Muscle layer of colon (tissue), 2 donors: Measurements from ENCODE around the gene GK.

Experiments used
- H3K27ac ChIP-seq: one replicate; pipeline ENCODE4 v1.7.0; 2013; ENCODE audit warnings: low read depth, mild to moderate bottlenecking, low read length, moderate library complexity
- H3K27me3 ChIP-seq, 2 donors: one replicate each; pipeline ENCODE4 v1.7.0; 2013; ENCODE audit warnings: low read length in 2 of 2, mild to moderate bottlenecking in 2 of 2; ENCODE audit not compliant: insufficient read depth in 2 of 2, control insufficient read depth in 1 of 2
- H3K36me3 ChIP-seq: one replicate; pipeline ENCODE4 v1.7.0; 2013; ENCODE audit warnings: mild to moderate bottlenecking, low read length; ENCODE audit not compliant: insufficient read depth
- H3K4me1 ChIP-seq: one replicate; pipeline ENCODE4 v1.7.0; 2013; ENCODE audit warnings: mild to moderate bottlenecking, low read length; ENCODE audit not compliant: insufficient read depth
- H3K4me3 ChIP-seq, 2 donors: one replicate each; pipeline ENCODE4 v1.7.0; 2013; ENCODE audit warnings: low read length in 2 of 2, low read depth in 1 of 2, mild to moderate bottlenecking in 1 of 2, moderate library complexity in 1 of 2
- H3K9ac ChIP-seq: one replicate; pipeline ENCODE4 v1.7.0; 2013; ENCODE audit warnings: low read length
- H3K9me3 ChIP-seq: one replicate; pipeline ENCODE4 v1.7.0; 2013; ENCODE audit warnings: mild to moderate bottlenecking, low read length
- donor health status: abdominal sarcoma.
- donor health status: Adenocarcinoma of cecum.

The GK gene

DNA sequence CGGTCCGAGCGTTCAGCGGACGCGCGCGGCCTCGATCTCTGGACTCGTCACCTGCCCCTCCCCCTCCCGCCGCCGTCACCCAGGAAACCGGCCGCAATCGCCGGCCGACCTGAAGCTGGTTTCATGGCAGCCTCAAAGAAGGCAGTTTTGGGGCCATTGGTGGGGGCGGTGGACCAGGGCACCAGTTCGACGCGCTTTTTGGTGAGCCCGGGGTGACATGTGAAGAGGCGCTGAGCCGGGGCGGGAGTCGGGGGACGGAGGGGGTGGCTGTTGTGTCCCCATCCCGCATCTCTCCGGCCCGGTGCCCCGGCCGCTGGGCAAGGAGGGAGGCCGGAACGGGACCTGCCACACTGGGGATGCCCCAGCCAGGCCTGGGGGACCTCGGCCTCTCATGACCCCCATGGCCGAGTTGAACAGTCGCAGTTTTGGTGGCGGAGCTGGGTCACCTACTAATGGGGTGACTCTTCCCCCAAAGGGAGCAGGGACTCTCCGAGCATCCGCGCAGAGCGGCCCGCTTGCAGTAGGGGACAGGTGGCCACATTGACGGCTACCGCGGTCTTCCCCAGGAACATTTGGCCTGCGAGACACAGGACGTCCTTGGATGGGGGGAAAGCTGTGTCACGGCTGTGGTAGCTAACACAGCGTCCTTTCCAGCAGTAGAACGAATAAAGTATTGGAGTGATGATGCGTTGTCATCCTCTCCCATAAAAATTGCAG is at the start of gene GK:
Gene GK, plus strand, starts transcription at position 9 of the 717 bp plus-strand sequence. Its CDS starts 115 bp downstream, at position 124.
- H3K27me3 ChIP-seq = no peaks in the 10 kb centered on the region
- peak within 1 kb of the TSS; percentile 54 to 72 for H3K4me3 ChIP-seq
- H3K9ac ChIP-seq = peak within 1 kb of the TSS; percentile 33
- H3K4me1 ChIP-seq = no peaks in the 10 kb centered on the region
- no peaks in the 10 kb centered on the region for H3K9me3 ChIP-seq
- H3K27ac ChIP-seq = peak within 1 kb of the TSS; percentile 63
- H3K36me3 ChIP-seq = no peaks in the 10 kb centered on the region

DNA sequence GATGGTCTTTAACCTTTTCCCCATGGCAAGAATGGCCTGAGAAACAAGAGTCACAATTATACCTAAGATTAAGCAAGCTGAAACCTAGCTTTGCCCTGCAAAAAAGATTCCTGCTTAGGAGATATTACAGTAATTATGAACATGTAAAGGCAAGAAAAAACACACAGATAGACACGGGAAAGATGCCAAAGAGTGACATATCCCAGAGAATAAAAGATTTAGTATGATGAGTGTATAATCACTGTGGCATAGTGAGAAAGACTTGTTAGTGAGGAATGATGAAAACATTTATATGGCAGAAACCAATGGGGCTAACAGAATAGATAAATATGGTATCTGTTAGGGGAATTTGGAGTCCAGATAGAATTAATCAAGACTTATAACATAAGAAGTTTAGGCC is 46.1 kb upstream of the GK start:
- Histone ChIP-seq H3K27me3 (no peaks in the 10 kb centered on the region), H3K27ac (no peak overlapping the region), H3K9ac (no peak overlapping the region), H3K4me3 (no peak overlapping the region), H3K4me1 (no peaks in the 10 kb centered on the region), H3K36me3 (no peaks in the 10 kb centered on the region), H3K9me3 (no peaks in the 10 kb centered on the region)

DNA sequence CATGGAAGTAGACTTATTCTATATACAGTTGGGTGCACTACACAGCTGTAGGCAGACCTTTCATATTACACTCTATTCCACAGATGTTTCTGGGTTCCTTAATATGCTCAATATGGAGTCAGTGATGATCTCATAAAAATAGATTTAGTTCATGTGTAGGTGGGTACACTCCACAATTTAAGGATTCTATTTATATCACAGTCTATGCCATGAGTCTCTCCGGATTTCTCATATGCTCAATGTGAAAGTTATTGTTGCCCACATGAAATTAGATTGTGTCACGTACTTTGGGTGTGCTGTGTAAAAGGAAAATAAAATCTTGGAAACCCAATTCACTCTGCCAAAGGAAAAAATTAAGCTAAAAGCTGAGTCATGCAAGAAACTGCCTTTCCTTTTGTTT is 43.2 kb upstream of the GK start:
- H3K27ac ChIP-seq = no peak overlapping the region
- H3K4me3 ChIP-seq = no peak overlapping the region

DNA sequence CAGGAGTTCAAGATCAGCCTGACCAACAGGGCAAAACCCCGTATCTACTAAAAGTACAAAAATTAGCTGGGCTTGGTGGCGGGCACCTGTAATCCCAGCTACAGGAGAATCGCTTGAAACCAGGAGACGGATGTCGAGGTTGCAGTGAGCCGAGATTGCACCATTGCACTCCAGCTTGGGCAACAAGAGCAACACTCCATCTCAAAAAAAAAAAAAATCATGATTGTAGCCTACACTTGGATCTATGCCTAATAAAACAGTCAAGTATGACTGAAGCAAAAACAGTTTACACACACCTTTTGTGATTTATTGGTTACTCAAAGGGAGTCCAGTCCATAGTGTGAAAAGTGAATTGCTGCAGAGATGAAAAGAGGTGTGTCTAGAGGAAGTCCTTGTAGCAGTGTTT is 41.0 kb upstream of the GK start:
- no peaks in the 10 kb centered on the region for H3K27me3 ChIP-seq
- no peak overlapping the region for H3K27ac ChIP-seq
- no peaks in the 10 kb centered on the region for H3K9me3 ChIP-seq
- H3K36me3 ChIP-seq = no peaks in the 10 kb centered on the region
- H3K4me3 ChIP-seq = no peak overlapping the region
- H3K9ac ChIP-seq = no peak overlapping the region
- no peaks in the 10 kb centered on the region for H3K4me1 ChIP-seq

More for the DNA sequence above, 43.2 kb upstream of the GK start:
- Histone ChIP-seq H3K9ac (no peak overlapping the region), H3K4me1 (no peaks in the 10 kb centered on the region), H3K9me3 (no peaks in the 10 kb centered on the region), H3K27me3 (no peaks in the 10 kb centered on the region), H3K36me3 (no peaks in the 10 kb centered on the region)

DNA sequence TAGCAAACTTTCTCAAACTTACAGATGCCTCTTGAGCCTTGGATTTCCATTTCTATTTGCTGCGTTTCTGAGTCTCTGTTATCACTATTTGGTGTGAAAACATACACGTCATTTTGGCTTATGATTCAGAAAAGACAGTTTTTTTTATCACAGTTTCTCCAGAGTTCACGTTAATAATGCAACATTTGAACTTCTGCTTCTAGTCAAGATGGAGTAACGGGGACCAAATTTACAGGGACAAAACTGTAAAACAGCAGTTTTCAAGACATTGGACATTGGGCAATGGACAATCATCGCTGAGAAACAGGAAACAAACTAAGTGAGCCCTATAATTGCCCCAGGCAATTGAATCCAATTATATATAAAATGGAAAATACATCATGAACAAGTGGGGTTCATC is 39.5 kb upstream of the GK start:
- H3K4me1 ChIP-seq = no peaks in the 10 kb centered on the region
- H3K4me3 ChIP-seq = no peak overlapping the region
- no peak overlapping the region for H3K27ac ChIP-seq
- no peaks in the 10 kb centered on the region for H3K27me3 ChIP-seq
- H3K9me3 ChIP-seq = no peaks in the 10 kb centered on the region
- H3K9ac ChIP-seq = no peak overlapping the region
- no peaks in the 10 kb centered on the region for H3K36me3 ChIP-seq

DNA sequence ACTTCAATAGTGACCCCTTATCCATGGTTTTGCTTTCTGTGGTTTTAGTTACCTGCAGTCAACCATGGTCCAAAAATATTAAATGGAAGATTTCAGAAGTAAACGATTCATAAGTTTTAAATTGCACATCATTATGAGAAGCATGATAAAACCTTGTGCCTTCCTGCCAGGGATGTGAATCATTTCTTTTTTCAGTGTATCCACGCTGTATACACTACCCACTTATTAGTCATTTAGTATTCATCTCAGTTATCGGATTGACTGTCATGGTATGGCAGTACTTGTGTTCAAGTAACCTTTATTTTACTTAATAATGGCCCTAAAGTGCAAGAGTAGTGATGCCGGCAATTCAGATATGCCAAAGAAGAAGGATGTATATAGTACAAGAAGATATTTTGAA is 38.0 kb upstream of the GK start:
- no peaks in the 10 kb centered on the region for H3K36me3 ChIP-seq
- H3K27ac ChIP-seq = no peak overlapping the region

DNA sequence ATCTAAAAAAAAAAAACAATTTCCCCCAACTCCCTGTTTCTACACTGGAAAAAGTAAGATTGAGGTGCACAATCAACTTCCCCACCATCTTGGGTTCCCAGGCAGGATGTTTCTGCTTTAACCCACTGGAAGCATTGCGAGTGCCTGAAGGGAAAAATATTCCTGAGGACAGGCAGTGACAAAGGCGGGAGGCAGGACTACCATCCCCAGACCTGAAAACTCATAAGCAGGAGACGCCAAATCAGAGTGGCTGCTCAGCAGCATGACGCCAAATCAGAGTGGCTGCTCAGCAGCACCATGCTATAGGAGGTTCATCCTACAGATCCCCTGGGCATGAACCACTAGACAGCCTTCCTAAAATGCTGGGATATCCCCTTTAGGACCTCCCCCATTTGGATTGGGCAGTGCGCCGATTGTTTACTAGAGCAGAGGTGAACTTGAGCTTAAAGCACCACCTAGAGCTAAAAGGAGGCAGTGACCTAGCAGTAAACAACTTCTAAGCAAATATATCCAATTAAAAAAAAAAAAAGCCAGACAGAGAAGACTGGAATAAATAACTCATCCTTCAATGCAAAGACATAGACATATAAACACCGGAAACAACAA is 35.0 kb upstream of the GK start:
- Histone ChIP-seq H3K27me3 (no peaks in the 10 kb centered on the region), H3K27ac (no peak overlapping the region), H3K9me3 (peaks cover 8% of the 10 kb centered on the region), H3K9ac (no peak overlapping the region), H3K4me3 (no peak overlapping the region), H3K36me3 (no peaks in the 10 kb centered on the region), H3K4me1 (no peaks in the 10 kb centered on the region)

More for the DNA sequence above, 38.0 kb upstream of the GK start:
- H3K27me3 ChIP-seq = no peaks in the 10 kb centered on the region
- no peaks in the 10 kb centered on the region for H3K9me3 ChIP-seq
- H3K4me1 ChIP-seq = no peaks in the 10 kb centered on the region
- H3K9ac ChIP-seq = no peak overlapping the region
- H3K4me3 ChIP-seq = no peak overlapping the region

DNA sequence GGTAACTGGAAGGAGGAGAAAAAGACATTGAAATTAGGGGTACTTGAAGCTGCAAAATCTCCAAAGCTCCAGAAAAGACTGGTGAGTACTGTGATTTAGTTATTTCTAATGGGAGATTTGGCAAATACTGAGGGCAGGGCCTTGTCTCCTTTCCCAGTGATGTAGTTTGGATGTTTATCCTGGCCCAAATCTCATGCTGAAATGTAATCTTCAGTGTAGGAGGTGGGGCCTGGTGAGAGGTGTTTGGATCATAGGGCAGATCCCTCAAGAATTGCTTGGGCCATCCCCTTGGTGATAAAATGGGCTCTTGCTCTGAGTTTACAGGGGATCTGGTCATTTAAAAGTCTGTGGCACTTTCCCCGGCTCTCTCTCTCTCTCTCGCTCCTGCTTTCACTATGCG is 33.1 kb upstream of the GK start:
- Histone ChIP-seq H3K9me3 (peaks cover 8% of the 10 kb centered on the region), H3K4me3 (no peak overlapping the region), H3K4me1 (no peaks in the 10 kb centered on the region), H3K36me3 (no peaks in the 10 kb centered on the region), H3K27ac (no peak overlapping the region), H3K27me3 (no peaks in the 10 kb centered on the region), H3K9ac (no peak overlapping the region)

DNA sequence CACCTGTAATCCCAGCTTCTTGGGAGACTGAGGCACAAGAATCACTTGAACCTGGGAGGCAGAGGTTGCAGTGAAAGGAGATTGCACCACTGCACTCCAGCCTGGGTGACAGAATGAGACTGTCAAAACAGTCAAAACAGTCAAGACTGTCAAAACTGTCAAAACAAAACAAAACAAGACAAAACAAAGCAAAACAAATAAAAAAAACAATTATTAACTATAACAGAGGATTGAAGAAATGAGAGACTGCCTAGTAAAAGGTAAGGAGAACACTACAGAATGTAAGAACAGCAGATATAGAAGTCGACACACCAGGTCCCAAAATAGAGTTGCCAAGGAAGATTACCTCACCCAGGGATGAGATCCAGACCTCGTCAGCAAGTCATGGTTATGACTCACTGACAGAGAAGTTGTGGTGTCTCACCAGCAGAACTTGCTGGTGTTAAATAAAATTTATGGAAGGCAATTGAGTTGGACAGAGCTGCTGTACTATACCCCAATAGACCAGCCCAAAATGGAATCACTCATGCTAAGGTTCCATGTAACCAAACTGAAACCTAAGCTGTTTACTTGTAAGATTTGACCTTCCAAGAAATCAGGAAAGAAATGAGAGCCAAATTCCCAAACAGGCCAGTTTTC is 32.1 kb upstream of the GK start:
- no peaks in the 10 kb centered on the region for H3K4me1 ChIP-seq
- H3K4me3 ChIP-seq = no peak overlapping the region
- H3K36me3 ChIP-seq = no peaks in the 10 kb centered on the region
- H3K27me3 ChIP-seq = no peaks in the 10 kb centered on the region
- H3K27ac ChIP-seq = no peak overlapping the region
- H3K9me3 ChIP-seq = peaks cover 8% of the 10 kb centered on the region
- no peak overlapping the region for H3K9ac ChIP-seq

DNA sequence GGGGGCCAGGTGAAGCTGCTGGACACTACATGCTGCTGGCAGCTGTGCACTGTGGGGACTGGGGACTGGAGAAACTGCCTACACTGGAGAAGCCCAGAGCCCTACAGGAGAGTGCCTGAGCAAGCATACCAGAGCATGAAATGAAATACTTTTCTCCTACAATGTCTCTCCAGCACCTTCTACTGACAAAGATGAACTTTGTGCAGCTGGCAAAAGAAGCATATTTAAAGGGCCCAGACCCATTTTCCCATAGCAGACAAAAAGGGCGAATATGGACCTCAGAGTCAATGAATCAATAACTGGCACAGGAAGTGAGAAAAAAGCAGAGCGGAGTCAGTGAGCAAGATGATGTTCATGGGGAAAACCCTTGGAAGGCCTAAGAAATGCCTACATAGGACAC is 30.9 kb upstream of the GK start:
- no peaks in the 10 kb centered on the region for H3K27me3 ChIP-seq
- no peaks in the 10 kb centered on the region for H3K36me3 ChIP-seq
- H3K4me3 ChIP-seq = no peak overlapping the region
- H3K9ac ChIP-seq = no peak overlapping the region
- H3K9me3 ChIP-seq = peaks cover 8% of the 10 kb centered on the region
- H3K4me1 ChIP-seq = no peaks in the 10 kb centered on the region
- H3K27ac ChIP-seq = no peak overlapping the region

DNA sequence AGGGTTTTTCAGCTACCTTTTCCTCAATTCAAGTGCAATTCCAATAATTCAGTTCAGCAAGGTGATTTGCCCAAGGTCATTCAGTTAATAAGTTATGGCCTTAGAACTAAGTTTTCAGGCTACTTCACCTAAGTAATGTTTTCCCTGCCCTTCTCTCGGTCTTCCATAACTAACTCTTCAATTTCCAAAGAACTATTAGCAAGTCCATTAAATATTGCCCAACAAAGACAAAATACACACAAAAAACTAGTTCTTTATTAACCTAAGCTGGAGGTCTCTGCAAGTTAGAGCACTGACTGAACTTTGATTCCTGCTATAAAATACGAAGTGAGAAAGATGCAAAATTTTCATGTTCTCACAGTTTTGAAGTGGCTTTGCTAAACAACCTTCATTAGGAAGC is 26.8 kb upstream of the GK start:
- H3K36me3 ChIP-seq = no peaks in the 10 kb centered on the region
- H3K9ac ChIP-seq = no peak overlapping the region
- H3K27me3 ChIP-seq = no peaks in the 10 kb centered on the region
- no peak overlapping the region for H3K27ac ChIP-seq
- peaks cover 8% of the 10 kb centered on the region for H3K9me3 ChIP-seq
- no peaks in the 10 kb centered on the region for H3K4me1 ChIP-seq
- no peak overlapping the region for H3K4me3 ChIP-seq
